H54 (cell line): ENCODE results near the gene ADCY1.

Experiments
- DNase-seq: peaks from one replicate; pipeline ENCODE4 v3.0.0; 2011; ENCODE audit warnings: low spot score, mixed read lengths; ENCODE audit not compliant: insufficient read length
- FAIRE-seq: peaks from 3 replicates; lab custom pipeline; 2011; peaks lifted over from hg19 to GRCh38; lab: Jason Lieb, UNC
- POLR2A ChIP-seq: IDR thresholded peaks from 2 replicates; pipeline ENCODE4 v1.6.1; 2011; ENCODE audit warnings: low read depth, mild to moderate bottlenecking, low read length

Gene ADCY1

GRCh38 chr7:45709168-45710042 is 135.2 kb downstream of the ADCY1 start:
- no peak for FAIRE-seq
- no peak for TF ChIP-seq POLR2A
- no peak for DNase-seq

DNA sequence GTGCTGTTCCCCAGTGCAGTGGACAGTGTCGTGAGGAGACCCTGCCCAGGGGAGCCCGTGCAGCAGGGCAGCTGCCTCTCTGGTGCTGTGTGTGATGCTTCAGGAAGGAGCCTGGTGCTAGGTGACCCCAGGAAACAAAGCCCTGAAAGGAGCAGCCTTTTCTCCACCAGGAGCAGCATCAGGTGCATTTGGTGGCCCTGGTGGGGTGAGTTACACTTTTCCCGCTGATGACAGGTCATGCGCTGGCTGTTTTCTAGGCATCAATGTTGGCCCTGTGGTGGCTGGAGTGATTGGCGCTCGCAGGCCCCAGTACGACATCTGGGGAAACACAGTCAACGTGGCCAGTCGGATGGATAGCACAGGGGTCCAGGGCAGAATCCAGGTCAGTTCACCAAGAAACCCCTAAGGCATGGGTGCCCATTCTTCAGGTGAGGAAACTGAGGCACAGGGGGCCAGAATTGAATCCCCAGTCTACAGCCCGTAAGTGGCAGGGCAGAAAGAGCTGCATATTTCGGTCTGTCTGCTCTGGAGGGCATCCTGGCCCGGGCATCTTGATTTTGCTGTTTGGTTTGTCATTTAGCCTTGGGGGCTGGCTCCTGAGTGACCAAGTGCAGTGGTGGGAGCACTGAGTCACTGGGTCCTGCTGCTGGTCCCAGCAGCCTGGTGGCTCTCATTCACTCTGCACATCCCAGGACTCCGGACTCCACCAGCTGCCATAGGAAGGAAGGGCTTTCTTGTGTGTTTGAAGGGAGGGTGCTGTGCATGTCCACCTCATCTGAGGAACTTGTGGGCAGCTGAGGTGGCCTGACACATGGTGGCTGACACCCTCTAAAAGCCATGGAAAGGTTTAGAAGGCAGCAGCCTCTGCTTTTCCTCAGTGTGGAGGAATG is 136.3 kb downstream of the ADCY1 start:
- no peak for TF ChIP-seq POLR2A
- DNase-seq (no peak), FAIRE-seq (no peak)

DNA sequence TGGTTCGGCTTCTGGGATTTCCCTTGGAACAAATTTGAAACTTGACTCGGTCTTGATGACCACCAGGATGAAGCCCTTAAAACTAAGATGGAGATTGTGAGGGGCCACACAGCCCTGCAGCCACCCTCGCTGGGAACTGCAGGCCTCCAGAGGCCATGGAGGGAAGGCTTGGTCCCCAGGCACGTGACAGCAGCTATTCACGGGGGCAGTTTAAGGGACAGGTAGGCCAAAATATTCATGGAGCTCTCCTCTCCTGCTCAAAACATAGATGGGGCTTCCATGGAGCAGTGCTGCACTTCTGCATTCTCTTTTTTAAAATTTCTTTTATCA is 137.0 kb downstream of the ADCY1 start:
- no peak for TF ChIP-seq POLR2A
- DNase-seq (no peak), FAIRE-seq (no peak)

DNA sequence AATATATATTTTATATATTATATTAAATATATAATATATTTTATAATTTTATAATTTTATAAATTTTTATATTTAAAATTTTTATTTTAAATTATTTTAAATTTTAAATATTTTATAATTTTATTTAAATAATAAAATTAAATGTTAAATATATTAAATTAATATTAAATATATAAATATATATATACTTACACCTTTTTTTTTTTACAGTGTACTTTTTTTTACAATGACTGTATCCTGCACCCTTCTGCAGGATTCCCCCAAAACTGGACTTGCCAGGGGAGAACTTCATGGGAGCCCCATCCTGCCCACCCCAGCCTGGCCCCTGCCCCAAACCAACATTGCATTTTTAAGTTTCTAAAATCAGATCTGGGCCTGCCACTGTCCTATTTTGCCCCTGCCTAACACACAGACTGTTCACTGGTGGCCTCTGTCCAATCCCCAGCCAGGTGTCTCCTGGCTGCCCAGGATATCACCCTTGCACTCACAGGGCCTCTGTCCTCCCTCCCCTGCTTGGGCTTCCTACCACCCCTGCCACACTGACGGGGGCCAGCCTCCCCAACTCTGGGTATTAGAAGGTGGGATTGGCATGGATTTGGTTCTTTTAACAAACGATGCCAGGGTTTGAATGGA is 138.0 kb downstream of the ADCY1 start:
- DNase-seq, result no peak
- no peak for TF ChIP-seq POLR2A
- FAIRE-seq, result no peak

DNA sequence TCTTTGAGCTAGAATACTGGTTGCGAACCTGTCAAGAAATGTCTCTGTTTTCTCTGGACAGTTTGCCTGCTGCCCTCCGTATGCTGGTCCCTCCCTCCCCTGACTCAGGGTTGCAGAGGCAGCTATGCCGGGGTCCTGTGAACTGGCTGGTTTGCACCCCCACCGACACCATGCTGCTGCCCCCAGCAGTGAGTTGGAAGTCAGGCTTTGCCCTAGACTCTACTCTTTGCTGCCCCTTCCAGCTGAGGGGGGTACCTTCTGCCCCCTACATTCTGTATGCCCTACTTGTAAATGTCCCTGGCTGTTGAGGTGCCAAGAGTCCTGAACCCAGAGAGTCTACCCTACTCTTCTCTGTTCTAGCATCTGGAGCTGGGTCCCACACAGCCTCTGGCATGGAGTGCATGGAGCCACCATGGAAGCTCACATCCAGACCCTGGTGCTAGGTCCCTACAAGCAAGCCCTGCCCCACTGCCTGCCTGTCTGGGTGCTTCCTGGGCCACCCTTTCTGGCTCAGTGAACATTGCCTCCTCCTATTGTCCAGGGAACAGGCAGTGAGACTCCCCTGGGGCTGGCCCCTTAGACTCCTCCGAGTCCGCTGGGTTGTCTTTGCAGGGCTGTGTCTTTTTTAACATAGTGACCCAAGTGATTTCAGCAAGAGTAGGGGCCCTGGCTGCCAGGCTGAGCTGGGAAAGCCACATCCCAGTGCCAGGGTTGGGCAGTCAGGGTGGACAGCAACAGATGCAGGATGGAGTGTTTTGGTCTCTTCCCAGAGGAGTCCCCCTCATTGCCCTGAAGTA is 138.9 kb downstream of the ADCY1 start:
- FAIRE-seq (no peak), DNase-seq (no peak)
- no peak for TF ChIP-seq POLR2A

DNA sequence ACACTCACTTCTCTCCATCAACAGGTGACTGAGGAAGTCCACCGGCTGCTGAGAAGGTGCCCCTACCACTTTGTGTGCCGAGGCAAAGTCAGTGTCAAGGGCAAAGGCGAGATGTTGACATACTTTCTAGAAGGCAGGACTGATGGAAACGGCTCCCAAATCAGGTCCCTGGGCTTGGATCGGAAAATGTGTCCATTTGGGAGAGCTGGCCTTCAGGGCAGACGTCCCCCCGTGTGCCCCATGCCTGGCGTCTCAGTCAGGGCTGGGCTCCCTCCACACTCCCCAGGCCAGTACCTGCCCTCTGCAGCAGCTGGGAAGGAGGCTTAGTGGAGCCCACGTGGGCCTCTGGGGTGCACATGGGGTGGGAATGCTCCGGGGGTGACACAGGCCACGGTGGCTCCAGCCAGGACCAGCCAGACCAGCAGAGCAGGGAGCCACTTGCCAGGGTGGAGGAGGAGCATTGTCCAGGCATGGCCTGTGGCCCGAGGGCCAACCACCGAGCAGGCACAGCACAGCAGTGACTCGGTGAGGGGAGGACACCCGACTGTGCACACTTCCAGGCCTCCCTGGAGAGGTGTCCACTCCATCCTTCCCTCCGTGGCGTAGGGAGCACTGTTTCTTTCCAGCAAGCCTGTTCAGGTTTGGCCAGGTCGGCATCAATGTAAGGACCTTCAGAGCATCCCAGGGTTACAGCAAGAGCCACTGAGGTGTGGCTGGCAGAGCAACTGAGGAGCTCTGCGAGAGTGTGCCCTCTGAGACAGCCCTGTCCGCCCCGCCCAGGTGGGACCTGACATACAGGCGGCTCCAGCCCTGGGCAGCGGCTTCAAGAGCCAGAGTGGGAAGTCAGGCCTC is 139.7 kb downstream of the ADCY1 start:
- DNase-seq, result no peak
- TF ChIP-seq POLR2A, result no peak
- FAIRE-seq, result no peak

DNA sequence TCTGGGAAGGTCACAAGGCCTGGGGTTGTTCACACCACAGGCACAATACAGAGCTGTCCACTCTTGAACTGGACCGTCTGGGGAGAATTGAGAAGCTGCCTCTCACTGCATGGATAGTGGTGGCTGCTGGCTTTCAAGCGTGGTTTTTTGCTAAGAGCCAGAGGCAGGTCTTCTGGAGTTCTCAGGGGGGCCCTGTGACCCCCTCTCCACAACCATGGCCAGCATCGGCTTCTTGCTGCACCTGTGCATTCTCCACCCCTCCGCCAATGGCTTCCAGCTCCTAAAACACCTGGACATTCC is 140.3 kb downstream of the ADCY1 start:
- FAIRE-seq (no peak), DNase-seq (no peak)
- TF ChIP-seq POLR2A, result no peak

GRCh38 chr7:45715471-45716352 is 141.5 kb downstream of the ADCY1 start:
- DNase-seq, result no peak
- no peak for TF ChIP-seq POLR2A
- FAIRE-seq, result no peak

DNA sequence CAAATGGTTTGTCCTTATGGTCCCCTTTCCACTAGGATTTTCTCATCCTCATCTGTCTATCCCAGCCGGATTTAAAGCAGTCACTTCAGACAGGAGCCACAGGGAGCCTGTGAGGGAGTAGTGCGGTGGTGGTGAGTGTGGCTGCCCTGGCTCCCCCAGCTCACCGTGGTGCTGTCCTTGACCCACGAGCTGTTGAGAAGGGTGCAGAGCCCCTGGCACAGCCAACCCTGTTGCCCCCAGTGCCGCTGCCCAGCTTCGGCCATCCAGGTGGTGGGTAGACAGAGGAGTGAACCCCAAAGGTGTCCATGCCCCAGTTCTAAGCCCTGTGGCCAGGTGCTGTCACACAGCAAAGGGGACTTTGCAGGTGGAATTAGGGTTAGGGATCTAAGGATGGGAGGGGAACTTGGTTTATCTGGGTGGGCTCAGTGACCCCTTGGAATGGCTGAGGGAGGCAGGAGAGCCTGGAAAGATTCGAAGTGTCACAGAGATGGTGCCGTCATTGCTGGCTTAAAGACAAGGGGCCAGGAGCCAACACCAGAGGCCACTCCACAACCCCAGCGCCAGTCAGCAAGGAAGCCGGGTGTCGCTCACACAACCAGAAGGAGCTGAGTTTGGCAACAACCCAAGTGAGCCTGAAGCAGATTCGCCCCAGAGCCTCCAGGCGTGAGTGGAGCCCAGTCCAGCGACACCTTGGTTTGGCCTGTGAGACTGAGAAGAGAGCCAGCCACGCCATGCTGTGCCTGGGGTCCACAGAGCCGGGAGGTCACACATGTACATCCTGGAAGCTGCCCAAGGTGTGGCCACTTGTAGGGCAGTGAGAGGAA is 142.4 kb downstream of the ADCY1 start:
- no peak for FAIRE-seq
- no peak for DNase-seq
- TF ChIP-seq POLR2A, result no peak

GRCh38 chr7:45717537-45718235 is 143.5 kb downstream of the ADCY1 start:
- FAIRE-seq (no peak), DNase-seq (no peak)
- TF ChIP-seq POLR2A, result no peak
